Suppressor macrophage (primary cell): ENCODE data around the gene FAM120A.

Source experiments
- DNase-seq, 4 experiments: peaks; one replicate each; pipeline ENCODE4 v3.0.0-alpha.2; 2020 to 2022

Gene FAM120A

GRCh38 chr9:93451849-93452709 is 594 bp downstream of the FAM120A start:
- peak; percentile 37 to 68 (median 54) for DNase-seq

GRCh38 chr9:93452710-93453046 is 1.2 kb downstream of the FAM120A start:
- DNase-seq: peak in 1 of 4 experiments; percentile 56

- DNase-seq: peak; percentile 94 to 97 (median 96)
Observed at GRCh38 chr9:93453047-93453914, 1.8 kb downstream of the FAM120A start, which contains the start of gene FAM120AOS. Gene FAM120AOS (minus strand): TSS chr9:93453581. CDS start chr9:93452709, 872 bp downstream.

GRCh38 chr9:93456022-93456421 is 4.5 kb downstream of the FAM120A start:
- DNase-seq: peak in 1 of 4 experiments; percentile 20

- peak; percentile 28 to 79 (median 52) for DNase-seq
Observed at GRCh38 chr9:93456504-93456903, 5.0 kb downstream of the FAM120A start.

GRCh38 chr9:93457006-93457405 is 5.5 kb downstream of the FAM120A start:
- DNase-seq: peak in 2 of 4 experiments; percentile 32 to 34

GRCh38 chr9:93458712-93459111 is 7.2 kb downstream of the FAM120A start:
- peak in 3 of 4 experiments; percentile 9 to 41 (median 40) for DNase-seq

- DNase-seq: no peak
Observed at GRCh38 chr9:93459432-93459847, 8.0 kb downstream of the FAM120A start.

- no peak for DNase-seq
Observed at GRCh38 chr9:93460689-93461413, 9.4 kb downstream of the FAM120A start.

- DNase-seq: no peak
Observed at GRCh38 chr9:93461414-93461743, 9.9 kb downstream of the FAM120A start.

- peak in 1 of 4 experiments; percentile 26 for DNase-seq
Observed at GRCh38 chr9:93461821-93462220, 10.3 kb downstream of the FAM120A start.

GRCh38 chr9:93463638-93464248 is 12.3 kb downstream of the FAM120A start:
- DNase-seq: no peak

GRCh38 chr9:93464395-93464794 is 12.9 kb downstream of the FAM120A start:
- DNase-seq: peak; percentile 37 to 68 (median 50)

- DNase-seq: peak in 3 of 4 experiments; percentile 27 to 43 (median 31)
Observed at GRCh38 chr9:93464876-93465275, 13.4 kb downstream of the FAM120A start.

- peak in 2 of 4 experiments; percentile 22 to 31 for DNase-seq
Observed at GRCh38 chr9:93465855-93466254, 14.4 kb downstream of the FAM120A start.

- DNase-seq: no peak
Observed at GRCh38 chr9:93466416-93467061, 15.1 kb downstream of the FAM120A start.

GRCh38 chr9:93467062-93467416 is 15.6 kb downstream of the FAM120A start:
- DNase-seq: no peak

- no peak for DNase-seq
Observed at GRCh38 chr9:93467462-93467861, 16.0 kb downstream of the FAM120A start.

GRCh38 chr9:93468763-93469456 is 17.4 kb downstream of the FAM120A start:
- no peak for DNase-seq

GRCh38 chr9:93470391-93470790 is 18.9 kb downstream of the FAM120A start:
- no peak for DNase-seq

GRCh38 chr9:93471124-93471523 is 19.6 kb downstream of the FAM120A start:
- DNase-seq: no peak
